Measurements from ENCODE around the gene ZSCAN5B. TPM values are rescaled to one million over a fixed set of nuclear protein-coding genes. Genes with fewer than 3 reads are reported as not detected.
"Not testable (repeated sequence)": the region's sequence is repeated elsewhere in the genome, so short reads cannot be mapped to it uniquely, and the experiment has no call there.

Gene ZSCAN5B, protein sequence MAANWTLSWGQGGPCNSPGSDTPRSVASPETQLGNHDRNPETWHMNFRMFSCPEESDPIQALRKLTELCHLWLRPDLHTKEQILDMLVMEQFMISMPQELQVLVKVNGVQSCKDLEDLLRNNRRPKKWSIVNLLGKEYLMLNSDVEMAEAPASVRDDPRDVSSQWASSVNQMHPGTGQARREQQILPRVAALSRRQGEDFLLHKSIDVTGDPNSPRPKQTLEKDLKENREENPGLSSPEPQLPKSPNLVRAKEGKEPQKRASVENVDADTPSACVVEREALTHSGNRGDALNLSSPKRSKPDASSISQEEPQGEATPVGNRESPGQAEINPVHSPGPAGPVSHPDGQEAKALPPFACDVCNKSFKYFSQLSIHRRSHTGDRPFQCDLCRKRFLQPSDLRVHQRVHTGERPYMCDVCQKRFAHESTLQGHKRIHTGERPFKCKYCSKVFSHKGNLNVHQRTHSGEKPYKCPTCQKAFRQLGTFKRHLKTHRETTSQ
- total RNA-seq (2014; rRNA removed; shearing (Covaris generic)) = not detected in 2 replicates

DNA sequence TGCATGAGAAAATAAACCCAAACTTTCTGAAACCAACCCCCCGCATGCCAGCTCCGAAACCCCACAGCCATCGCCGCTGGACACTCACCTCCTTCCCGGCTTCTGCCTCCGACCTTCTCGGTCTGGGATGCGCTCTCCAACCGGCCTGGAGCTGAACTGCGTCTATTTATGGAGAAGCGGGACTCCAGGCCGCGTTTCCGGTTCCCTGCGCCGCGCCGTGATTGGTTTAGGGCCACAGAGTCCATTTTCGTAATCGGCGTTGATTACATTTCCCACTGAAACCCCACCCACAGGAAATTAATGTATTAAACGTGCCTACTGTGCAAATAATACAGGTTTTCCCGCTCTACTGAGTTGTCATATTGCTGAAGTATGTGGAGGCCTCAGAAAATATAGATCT is at the start of gene ZSCAN5B:
Gene ZSCAN5B (minus strand): TSS at position 138 of the 400 bp plus-strand sequence. CDS start 4,731 bp downstream, outside the sequence.
- not testable (repeated sequence) for H3K4me3 ChIP-seq; DNase-seq (ENCODE audit: low read depth in 1 of 2, low spot score in 2 of 2); H3K36me3 ChIP-seq; H3K27me3 ChIP-seq (replicated peaks); H3K4me1 ChIP-seq (replicated peaks); H3K9me3 ChIP-seq (replicated peaks); H3K27ac ChIP-seq

DNA sequence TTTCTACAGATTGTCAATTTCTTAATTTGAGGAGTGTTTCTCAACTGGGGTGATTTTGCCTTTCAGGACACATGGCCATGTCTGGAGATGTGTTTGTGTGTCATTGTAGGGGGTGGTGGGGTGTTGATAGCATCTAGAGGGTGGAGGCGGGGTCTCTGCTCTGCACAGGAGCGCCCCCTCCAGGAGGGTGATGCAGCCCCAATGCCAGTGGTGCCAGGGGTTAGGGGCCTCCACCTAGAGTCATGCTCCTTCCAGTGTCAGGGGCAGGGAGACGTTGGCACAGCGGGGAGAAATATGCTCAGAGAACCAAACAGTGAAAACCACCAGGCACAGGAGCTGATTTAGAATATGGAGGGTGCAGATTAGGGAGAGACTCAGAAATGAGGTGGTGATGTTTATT is 48.2 kb upstream of the ZSCAN5B start:
- H3K9me3 ChIP-seq (replicated peaks); H3K27ac ChIP-seq; DNase-seq (ENCODE audit: low read depth in 1 of 2, low spot score in 2 of 2); H3K4me1 ChIP-seq (replicated peaks); H3K36me3 ChIP-seq; H3K27me3 ChIP-seq (replicated peaks); H3K4me3 ChIP-seq: not testable (repeated sequence)

DNA sequence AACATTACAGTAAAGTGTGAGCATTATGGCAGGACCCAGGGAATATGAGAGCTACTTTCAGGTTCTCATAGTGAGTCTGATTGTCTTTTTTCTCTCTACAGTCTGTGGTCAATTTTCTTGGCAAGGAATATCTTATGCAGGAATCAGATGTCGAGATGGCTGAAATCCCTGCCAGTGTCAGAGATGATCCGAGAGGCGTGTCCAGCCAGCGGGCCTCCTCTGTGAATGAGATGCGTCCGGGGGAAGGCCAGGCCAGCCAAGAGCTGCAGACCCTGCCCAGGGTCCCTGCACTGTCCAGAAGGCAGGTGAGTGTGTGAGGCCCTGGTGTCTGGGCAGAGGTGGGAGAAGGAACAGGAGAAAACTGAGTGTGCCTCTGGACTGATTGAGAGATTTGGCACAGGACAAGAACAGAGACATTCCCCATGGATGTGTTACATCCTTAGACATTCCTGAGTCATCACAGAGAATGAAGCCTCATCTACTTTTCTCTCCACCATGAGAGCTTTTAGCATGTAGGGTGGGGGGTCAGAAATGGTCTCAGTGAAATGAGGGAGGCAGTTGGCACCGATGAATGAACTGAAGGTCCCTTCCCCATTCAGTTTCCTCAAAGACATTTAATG is 47.6 kb upstream of the ZSCAN5B start:
- H3K36me3 ChIP-seq = no peaks in the 10 kb centered on the region
- H3K4me3 ChIP-seq = no peak overlapping the region
- peaks cover 5% of the 10 kb centered on the region; the same call in 1 of the 2 replicates for H3K9me3 ChIP-seq (replicated peaks)
- no peak for DNase-seq (ENCODE audit: low read depth in 1 of 2, low spot score in 2 of 2)
- H3K4me1 ChIP-seq (replicated peaks) = no peaks in the 10 kb centered on the region
- H3K27me3 ChIP-seq (replicated peaks) = no peaks in the 10 kb centered on the region
- no peak overlapping the region for H3K27ac ChIP-seq

DNA sequence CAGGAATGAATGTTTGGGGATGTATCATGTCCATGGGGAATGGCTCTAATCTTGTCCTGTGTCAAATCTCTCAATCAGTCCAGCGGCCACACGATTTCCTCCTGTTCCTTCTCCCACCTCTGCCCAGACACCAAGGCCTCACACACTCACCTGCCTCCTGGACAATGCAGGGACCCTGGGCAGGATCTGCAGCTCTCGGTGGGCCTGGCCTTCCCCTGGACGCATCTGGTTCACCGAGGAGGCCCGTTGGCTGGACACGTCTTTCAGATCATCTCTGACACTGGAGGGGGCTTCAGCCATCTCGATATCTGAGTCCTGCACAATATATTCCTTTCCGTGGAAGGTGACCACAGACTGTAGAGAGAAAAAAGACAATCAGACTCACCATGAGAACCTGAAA is 25.9 kb upstream of the ZSCAN5B start:
- Histone ChIP-seq H3K9me3 (replicated peaks) (peaks cover 2% of the 10 kb centered on the region; the same call in 1 of the 2 replicates), H3K27ac (no peak overlapping the region), H3K36me3 (no peaks in the 10 kb centered on the region), H3K4me3 (no peak overlapping the region), H3K27me3 (replicated peaks) (no peaks in the 10 kb centered on the region), H3K4me1 (replicated peaks) (no peaks in the 10 kb centered on the region)
- DNase-seq (ENCODE audit: low read depth in 1 of 2, low spot score in 2 of 2) = no peak

DNA sequence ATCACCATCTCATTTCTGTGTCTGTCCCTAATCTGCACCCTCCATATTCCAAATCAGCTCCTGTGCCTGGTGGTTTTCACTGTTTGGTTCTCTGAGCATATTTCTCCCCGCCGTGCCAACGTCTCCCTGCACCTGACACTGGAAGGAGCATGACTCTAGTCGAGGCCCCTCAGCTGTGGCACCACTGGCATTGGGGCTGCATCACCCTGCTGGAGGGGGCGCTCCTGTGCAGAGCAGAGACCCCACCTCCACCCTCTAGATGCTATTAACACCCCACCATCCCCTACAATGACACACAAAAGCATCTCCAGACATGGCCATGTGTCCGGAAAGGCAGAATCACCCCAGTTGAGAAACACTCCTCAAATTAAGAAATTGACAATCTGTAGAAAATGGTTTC is 25.3 kb upstream of the ZSCAN5B start:
- DNase-seq (ENCODE audit: low read depth in 1 of 2, low spot score in 2 of 2) = no peak
- no peaks in the 10 kb centered on the region for H3K27me3 ChIP-seq (replicated peaks)
- peaks cover 2% of the 10 kb centered on the region; the same call in 1 of the 2 replicates for H3K9me3 ChIP-seq (replicated peaks)
- no peak overlapping the region for H3K27ac ChIP-seq
- H3K36me3 ChIP-seq = no peaks in the 10 kb centered on the region
- no peak overlapping the region for H3K4me3 ChIP-seq
- no peaks in the 10 kb centered on the region for H3K4me1 ChIP-seq (replicated peaks)

DNA sequence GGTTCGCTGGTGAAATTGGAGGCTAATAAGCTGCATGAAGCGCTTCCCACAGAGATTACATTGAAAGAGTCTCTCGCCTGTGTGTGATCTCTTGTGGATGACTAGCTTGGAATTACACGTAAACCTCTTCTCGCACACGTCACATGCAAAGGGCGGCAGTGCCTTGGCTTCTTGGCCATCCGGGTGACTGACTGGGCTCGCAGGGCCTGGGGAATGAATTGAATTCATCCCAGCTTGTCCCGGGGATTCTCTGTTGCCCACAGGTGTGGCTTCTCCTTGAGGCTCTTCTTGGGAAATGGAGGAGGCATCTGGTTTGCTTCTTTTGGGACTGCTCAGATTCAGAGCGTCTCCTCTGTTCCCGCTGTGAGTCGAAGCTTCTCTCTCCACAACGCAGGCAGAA is 24.3 kb upstream of the ZSCAN5B start:
- no peak overlapping the region for H3K4me3 ChIP-seq
- peaks cover 6% of the 10 kb centered on the region; the same call in 1 of the 2 replicates for H3K9me3 ChIP-seq (replicated peaks)
- H3K27me3 ChIP-seq (replicated peaks) = no peaks in the 10 kb centered on the region
- H3K27ac ChIP-seq = no peak overlapping the region
- no peaks in the 10 kb centered on the region for H3K4me1 ChIP-seq (replicated peaks)
- DNase-seq (ENCODE audit: low read depth in 1 of 2, low spot score in 2 of 2) = no peak
- no peaks in the 10 kb centered on the region for H3K36me3 ChIP-seq

DNA sequence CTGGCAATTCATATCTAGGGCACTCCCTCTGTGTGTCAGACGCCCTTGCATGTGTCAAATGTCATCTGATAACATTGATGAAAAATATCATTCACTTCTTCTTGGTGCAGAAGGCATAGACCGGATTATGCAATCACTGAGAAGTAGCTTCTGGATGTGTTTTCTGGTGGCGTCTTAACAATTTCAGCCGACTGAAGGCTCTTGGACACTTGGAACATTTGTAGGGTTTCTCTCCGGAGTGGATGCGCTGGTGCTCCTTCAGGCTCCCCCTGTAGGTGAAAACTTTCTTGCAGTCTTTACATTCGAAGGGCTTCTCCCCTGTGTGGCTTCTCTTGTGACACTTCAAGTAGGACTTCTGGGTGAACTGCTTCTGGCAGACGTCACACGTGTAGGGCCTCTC is 23.9 kb upstream of the ZSCAN5B start:
- H3K4me3 ChIP-seq; H3K9me3 ChIP-seq (replicated peaks); H3K27me3 ChIP-seq (replicated peaks); H3K27ac ChIP-seq; DNase-seq (ENCODE audit: low read depth in 1 of 2, low spot score in 2 of 2); H3K4me1 ChIP-seq (replicated peaks); H3K36me3 ChIP-seq: not testable (repeated sequence)

DNA sequence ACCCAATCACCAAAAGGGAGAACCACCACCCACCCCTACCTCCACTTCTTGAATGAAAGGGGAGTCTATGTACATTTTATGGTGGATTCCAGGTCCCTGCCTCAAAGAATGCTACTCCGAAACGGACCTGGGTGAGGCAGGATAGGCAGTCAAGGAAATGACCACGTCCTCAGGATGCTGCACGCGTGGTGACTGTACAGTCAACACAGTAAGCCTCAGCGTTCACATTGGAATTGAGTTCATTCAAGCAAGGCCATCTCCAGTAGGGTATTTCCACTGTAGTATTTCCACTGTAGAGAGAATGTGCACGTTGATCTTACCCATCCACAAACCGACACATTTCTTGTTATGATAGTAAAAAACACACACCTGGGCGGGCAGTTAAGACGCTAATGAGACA is 21.4 kb upstream of the ZSCAN5B start:
- H3K4me1 ChIP-seq (replicated peaks) = no peaks in the 10 kb centered on the region
- no peak overlapping the region for H3K4me3 ChIP-seq
- DNase-seq (ENCODE audit: low read depth in 1 of 2, low spot score in 2 of 2) = no peak

DNA sequence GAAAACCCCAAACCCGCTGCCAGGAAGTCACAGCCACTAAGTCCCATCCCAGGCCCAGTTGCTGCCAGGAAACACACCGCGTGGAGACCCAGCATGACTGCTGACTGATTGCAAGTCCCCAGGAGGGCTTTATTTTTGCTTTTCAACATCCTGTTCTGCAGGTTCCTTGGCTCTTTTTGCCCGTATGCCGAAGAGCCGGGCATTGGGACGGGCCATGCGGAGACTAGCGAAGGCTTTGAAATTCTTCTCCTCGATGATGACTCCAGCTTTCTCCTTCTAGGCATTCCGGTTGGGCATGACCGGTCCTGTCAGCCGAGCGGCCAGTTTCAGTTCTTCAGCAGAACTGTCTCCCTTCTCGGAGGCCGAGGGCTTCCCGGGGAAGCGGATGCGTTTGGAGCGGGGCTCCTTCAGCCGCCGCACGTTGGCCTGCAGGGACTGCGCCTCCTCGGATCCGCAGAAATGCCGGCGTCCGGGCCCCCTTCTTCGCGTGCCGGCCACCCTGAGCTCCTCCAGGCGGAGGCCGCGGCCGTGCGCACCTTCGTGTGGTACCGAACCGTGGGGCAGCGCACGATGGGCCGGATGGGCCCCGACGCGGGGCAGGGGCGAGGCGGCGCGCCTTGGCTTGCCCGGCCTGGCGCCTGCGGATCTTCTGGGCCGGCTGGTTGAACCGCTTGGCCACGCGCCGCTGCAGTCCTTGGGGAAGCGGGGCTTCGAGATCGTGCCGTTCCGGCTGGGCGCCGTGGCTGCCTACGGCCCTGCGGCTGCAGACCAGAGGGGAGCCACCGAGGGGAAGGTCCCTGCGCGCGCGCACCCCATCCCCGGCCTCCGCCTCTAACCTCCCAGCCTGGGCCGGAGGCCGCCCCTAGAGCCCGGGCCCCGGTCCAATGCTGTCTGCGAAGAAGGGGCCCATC is 19.7 kb upstream of the ZSCAN5B start:
- H3K36me3 ChIP-seq = no peaks in the 10 kb centered on the region
- no peaks in the 10 kb centered on the region for H3K27me3 ChIP-seq (replicated peaks)
- H3K4me3 ChIP-seq = no peak overlapping the region
- peaks cover 6% of the 10 kb centered on the region; the same call in 1 of the 2 replicates for H3K9me3 ChIP-seq (replicated peaks)
- no peak for DNase-seq (ENCODE audit: low read depth in 1 of 2, low spot score in 2 of 2)
- no peaks in the 10 kb centered on the region for H3K4me1 ChIP-seq (replicated peaks)
- no peak overlapping the region for H3K27ac ChIP-seq

More for the DNA sequence above, 21.4 kb upstream of the ZSCAN5B start:
- Histone ChIP-seq H3K9me3 (replicated peaks) (peaks cover 6% of the 10 kb centered on the region; the same call in 1 of the 2 replicates), H3K36me3 (no peaks in the 10 kb centered on the region), H3K27ac (no peak overlapping the region), H3K27me3 (replicated peaks) (no peaks in the 10 kb centered on the region)

DNA sequence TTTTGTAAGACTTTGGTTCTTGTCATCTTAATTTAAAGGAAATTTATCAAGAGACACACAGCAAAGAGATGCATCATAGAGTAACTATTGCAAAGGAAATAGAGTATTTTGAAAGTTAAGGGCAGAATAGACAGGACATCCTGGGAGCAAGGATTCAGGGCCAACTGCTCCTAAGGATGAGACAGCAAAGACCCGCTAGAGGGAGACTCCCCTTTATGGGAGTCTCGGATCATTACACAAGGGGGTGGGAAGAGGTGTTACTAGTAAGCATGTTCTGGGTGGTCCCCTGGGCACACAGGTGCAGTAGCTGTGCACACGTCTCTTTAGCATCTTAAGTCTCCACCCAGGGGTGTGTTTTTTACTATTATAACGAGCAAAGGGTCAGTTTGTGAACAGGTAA is 14.1 kb upstream of the ZSCAN5B start:
- no peak overlapping the region for H3K4me3 ChIP-seq
- H3K36me3 ChIP-seq = no peaks in the 10 kb centered on the region
- DNase-seq (ENCODE audit: low read depth in 1 of 2, low spot score in 2 of 2) = no peak
- no peaks in the 10 kb centered on the region for H3K27me3 ChIP-seq (replicated peaks)
- no peaks in the 10 kb centered on the region for H3K4me1 ChIP-seq (replicated peaks)
- no peaks in the 10 kb centered on the region for H3K9me3 ChIP-seq (replicated peaks)
- H3K27ac ChIP-seq = no peak overlapping the region

DNA sequence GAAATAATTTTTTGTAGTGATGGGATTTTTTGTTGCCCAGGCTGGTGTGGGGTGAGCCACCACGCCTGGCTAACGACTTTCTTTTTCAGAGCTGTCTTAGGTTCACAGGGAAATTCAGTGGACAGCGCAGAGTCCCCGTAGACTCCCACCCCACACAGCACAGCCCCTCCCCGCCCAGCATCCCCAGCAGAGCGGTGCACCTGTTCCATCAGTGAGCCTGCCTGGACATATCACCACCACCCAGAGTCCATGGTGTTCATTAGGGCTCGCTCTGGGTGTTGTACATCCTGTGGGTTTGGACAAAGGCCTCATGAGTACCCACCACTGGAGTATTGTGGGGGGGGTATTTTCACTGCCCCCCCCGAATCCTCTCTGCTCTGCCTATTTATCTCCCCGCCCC is 12.5 kb upstream of the ZSCAN5B start:
- not testable (repeated sequence) for H3K27me3 ChIP-seq (replicated peaks)

DNA sequence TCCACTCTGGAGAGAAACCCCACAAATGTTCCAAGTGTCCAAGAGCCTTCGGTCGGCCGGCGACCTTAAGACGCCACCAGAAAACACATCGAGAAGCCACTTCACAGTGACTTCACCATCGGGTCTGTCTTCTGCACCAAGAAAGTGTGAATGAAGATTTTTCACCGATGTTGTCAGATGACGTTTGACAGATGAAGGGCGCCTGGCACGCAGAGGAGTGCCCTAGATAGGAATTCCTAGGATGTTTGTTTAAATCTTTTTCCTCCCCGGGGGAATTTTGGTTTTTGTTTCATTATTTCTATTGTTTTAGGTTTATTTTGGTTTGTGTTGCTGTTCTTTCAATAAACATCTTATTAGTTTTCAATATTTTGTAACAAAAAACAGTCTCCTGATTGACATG is 11.5 kb upstream of the ZSCAN5B start:
- Histone ChIP-seq H3K36me3 (no peaks in the 10 kb centered on the region), H3K4me1 (replicated peaks) (no peaks in the 10 kb centered on the region), H3K27me3 (replicated peaks) (no peaks in the 10 kb centered on the region), H3K4me3 (no peak overlapping the region), H3K9me3 (replicated peaks) (0 out of 2 replicates have a peak, but pooled peaks cover 3% of the 10 kb centered on the region), H3K27ac (no peak overlapping the region)
- DNase-seq (ENCODE audit: low read depth in 1 of 2, low spot score in 2 of 2) = no peak

More for the DNA sequence above, 12.5 kb upstream of the ZSCAN5B start:
- not testable (repeated sequence) for H3K4me1 ChIP-seq (replicated peaks); H3K9me3 ChIP-seq (replicated peaks); H3K27ac ChIP-seq; H3K4me3 ChIP-seq; DNase-seq (ENCODE audit: low read depth in 1 of 2, low spot score in 2 of 2); H3K36me3 ChIP-seq

DNA sequence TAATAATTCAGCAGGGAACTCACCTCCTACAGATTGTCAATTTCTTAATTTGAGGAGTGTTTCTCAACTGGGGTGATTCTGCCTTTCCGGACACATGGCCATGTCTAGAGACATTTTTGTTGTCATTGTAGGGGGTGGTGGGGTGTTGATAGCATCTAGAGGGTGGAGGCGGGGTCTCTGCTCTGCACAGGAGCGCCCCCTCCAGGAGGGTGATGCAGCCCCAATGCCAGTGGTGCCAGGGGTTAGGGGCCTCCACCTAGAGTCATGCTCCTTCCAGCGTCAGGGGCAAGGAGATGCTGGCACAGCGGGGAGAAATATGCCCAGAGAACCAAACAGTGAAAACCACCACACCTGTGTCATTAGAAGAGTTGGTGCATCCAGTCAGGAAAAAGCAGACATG is 10.0 kb upstream of the ZSCAN5B start:
- H3K4me3 ChIP-seq; H3K9me3 ChIP-seq (replicated peaks); H3K36me3 ChIP-seq; H3K4me1 ChIP-seq (replicated peaks); H3K27ac ChIP-seq; DNase-seq (ENCODE audit: low read depth in 1 of 2, low spot score in 2 of 2); H3K27me3 ChIP-seq (replicated peaks): not testable (repeated sequence)

Measured in SJSA1 (cell line).